ENCODE data around the gene NAA20.

GRCh38 chr20:20021835-20022234 is 4.7 kb downstream of the NAA20 start:
- TF ChIP-seq CEBPB (tag; IDR thresholded peaks at IDR 0.05), result no peak
- no peak for TF ChIP-seq ZBTB2 (IDR thresholded peaks at IDR 0.05)
- no peak for TF ChIP-seq KAT8 (IDR thresholded peaks at IDR 0.05; ENCODE audit: low read depth)
- no peak for TF ChIP-seq CTCF (IDR thresholded peaks at IDR 0.05 in 2 of 3, conservative IDR thresholded peaks at IDR 0.05 in 1 of 3; ENCODE audit: insufficient read depth in 2 of 3, low read depth in 1 of 3, low read length in 3 of 3)
- TF ChIP-seq ZNF609 (CRISPR knock-in tag; IDR thresholded peaks at IDR 0.05; ENCODE audit: borderline replicate concordance), result no peak
- TF ChIP-seq POLR2AphosphoS5 (IDR thresholded peaks at IDR 0.05; ENCODE audit: control insufficient read depth, insufficient read depth, low read depth, low read length), result no peak
- no peak for TF ChIP-seq HDAC6 (IDR thresholded peaks at IDR 0.05; ENCODE audit: low read depth, low read length)
- no peak for TF ChIP-seq TRIM25 (IDR thresholded peaks at IDR 0.05; ENCODE audit: borderline replicate concordance)

Measured in K562 (cell line).